Thyroid gland (tissue), 4 donors: Measurements from ENCODE around the gene SMIM14. TPM values are rescaled to one million over a fixed set of nuclear protein-coding genes. Genes with fewer than 3 reads are reported as not detected.

ENCODE experiments used
- DNase-seq, 2 donors: peaks; one replicate each; pipeline ENCODE4 v3.0.0-alpha.2; 2019
- H3K27ac ChIP-seq, 3 donors: fragments of 200-600 bp; sonication (generic); 1 replicate in 2 of 3; 2 replicates in 1 of 3; pipeline ENCODE4 v1.5.1; 2016 to 2019; ENCODE audit warnings: mild to moderate bottlenecking in 1 of 3, moderate library complexity in 1 of 3
- H3K27me3 ChIP-seq: fragments of 200-600 bp; sonication (generic); one replicate; pipeline ENCODE4 v1.5.1; 2019
- H3K36me3 ChIP-seq, 2 donors: fragments of 200-600 bp; sonication (generic); one replicate each; pipeline ENCODE4 v1.5.1; 2016 to 2019
- H3K4me1 ChIP-seq, 2 donors: fragments of 200-600 bp; sonication (generic); one replicate each; pipeline ENCODE4 v1.5.1; 2017 to 2019
- H3K4me3 ChIP-seq, 3 donors: fragments of 200-600 bp; sonication (generic); replicated peaks in 1 of 3; 1 replicate in 2 of 3; 2 replicates in 1 of 3; pipeline ENCODE4 v1.5.1; 2016; ENCODE audit warnings: mild to moderate bottlenecking in 1 of 3
- H3K9me3 ChIP-seq: fragments of 200-600 bp; sonication (generic); one replicate; pipeline ENCODE4 v1.5.1; 2017
- CTCF ChIP-seq, 6 experiments: fragments of 200-600 bp in 3 of 6; fragments of 450-650 bp in 3 of 6; sonication (generic) in 3 of 6; IDR thresholded peaks; one replicate each; pipeline ENCODE4 v1.5.1; 2016 to 2019; ENCODE audit warnings: antibody characterized with exemption in 6 of 6, mild to moderate bottlenecking in 2 of 6, inconsistent platforms in 1 of 6, moderate library complexity in 1 of 6
- POLR2A ChIP-seq, 2 donors: fragments of 450-650 bp; IDR thresholded peaks; one replicate each; pipeline ENCODE4 v1.6.1; 2017; ENCODE audit warnings: antibody characterized with exemption in 2 of 2, mild to moderate bottlenecking in 2 of 2, moderate library complexity in 1 of 2
- WGBS, 2 donors: methylation state at CpG; one replicate each; pipeline ENCODE4 v1.1.5; 2017; 5-methylcytosine and 5-hydroxymethylcytosine counted together
- intact Hi-C: fragments of 100-400 bp; cut with DNase I; formaldehyde crosslinking; loops from one replicate; pipeline ENCODE4 v1.15.1; 2023
- total RNA-seq, 4 donors: library from RNA; depleted of rRNA; stranded (reverse); fragments of >200 nt; gene quantifications; one replicate each; pipeline ENCODE4 v1.2.3, GENCODE V29; 2016

The SMIM14 gene
- total RNA-seq, 4 donors from 2014 or later: 52.1 to 72.3 (median 59.2) TPM

- Histone ChIP-seq H3K27ac (no peak overlapping the region), H3K9me3 (no peaks in the 10 kb centered on the region), H3K27me3 (no peaks in the 10 kb centered on the region), H3K4me3 (no peak overlapping the region), H3K36me3 (peaks cover 0 to 2% of the 10 kb centered on the region in 2 donors), H3K4me1 (no peaks in the 10 kb centered on the region)
- DNase-seq: no peak
- intact Hi-C loops: no loop called here
- no peak for TF ChIP-seq CTCF (IDR thresholded peaks at IDR 0.05)
- WGBS, 2 donors: 93 to 94% methylated on average over 4 of the region's 4 CpGs
Measured at GRCh38 chr4:39571054-39571453, 67.6 kb downstream of the SMIM14 start.

- Histone ChIP-seq H3K4me3 (no peak overlapping the region), H3K36me3 (peaks cover 0 to 8% of the 10 kb centered on the region in 2 donors), H3K27ac (no peak overlapping the region), H3K27me3 (no peaks in the 10 kb centered on the region), H3K4me1 (no peaks in the 10 kb centered on the region), H3K9me3 (no peaks in the 10 kb centered on the region)
- 91 to 94% methylated on average over 4 of the region's 4 CpGs for WGBS, 2 donors
- no peak for DNase-seq
- TF ChIP-seq POLR2A (IDR thresholded peaks at IDR 0.05) (no peak), CTCF (IDR thresholded peaks at IDR 0.05) (no peak)
- intact Hi-C loops: no loop called here
Measured at GRCh38 chr4:39569209-39569608, 69.5 kb downstream of the SMIM14 start.

- TF ChIP-seq POLR2A (IDR thresholded peaks at IDR 0.05): no peak
- no peak for TF ChIP-seq CTCF (IDR thresholded peaks at IDR 0.05)
- no peaks in the 10 kb centered on the region for H3K27me3 ChIP-seq
- intact Hi-C loops: no loop called here
- H3K9me3 ChIP-seq: no peaks in the 10 kb centered on the region
- no peaks in the 10 kb centered on the region for H3K4me1 ChIP-seq
- no peak overlapping the region for H3K27ac ChIP-seq
- 73 to 86% methylated on average over 3 of the region's 3 CpGs for WGBS, 2 donors
- H3K36me3 ChIP-seq: peaks cover 0 to 8% of the 10 kb centered on the region in 2 donors
- H3K4me3 ChIP-seq: no peak overlapping the region
- DNase-seq: no peak
Measured at GRCh38 chr4:39568805-39569204, 69.9 kb downstream of the SMIM14 start.

- peaks cover 0 to 6% of the 10 kb centered on the region in 2 donors for H3K36me3 ChIP-seq
- no peaks in the 10 kb centered on the region for H3K27me3 ChIP-seq
- WGBS, 2 donors: 96 to 98% methylated on average over 6 of the region's 6 CpGs
- intact Hi-C loops: no loop called here
- DNase-seq: no peak
- no peaks in the 10 kb centered on the region for H3K4me1 ChIP-seq
- H3K9me3 ChIP-seq: no peaks in the 10 kb centered on the region
- no peak overlapping the region for H3K4me3 ChIP-seq
- TF ChIP-seq CTCF (IDR thresholded peaks at IDR 0.05) (no peak), POLR2A (IDR thresholded peaks at IDR 0.05) (no peak)
- H3K27ac ChIP-seq: no peak overlapping the region
Measured at GRCh38 chr4:39565878-39566600, 72.6 kb downstream of the SMIM14 start.

- Histone ChIP-seq H3K4me1 (no peaks in the 10 kb centered on the region), H3K4me3 (no peak overlapping the region), H3K27ac (no peak overlapping the region), H3K36me3 (peaks cover 0 to 6% of the 10 kb centered on the region in 2 donors), H3K27me3 (no peaks in the 10 kb centered on the region), H3K9me3 (no peaks in the 10 kb centered on the region)
- intact Hi-C loops: no loop called here
- no peak for TF ChIP-seq CTCF (IDR thresholded peaks at IDR 0.05)
- no peak for DNase-seq
- WGBS, 2 donors: 92 to 95% methylated on average over 6 of the region's 6 CpGs
Measured at GRCh38 chr4:39563346-39563847, 75.3 kb downstream of the SMIM14 start.
